Nephron progenitor cell (in vitro differentiated cells): ENCODE results near the gene ATG10.
A peak's percentile ranks its signal among the peaks of the same experiment; 100 is the strongest.
"Not testable (repeated sequence)": the region's sequence is repeated elsewhere in the genome, so short reads cannot be mapped to it uniquely, and the experiment has no call there.

Experiments
- DNase-seq: peaks from one replicate; pipeline ENCODE4 v3.0.0; 2021
- H3K27ac Mint-ChIP-seq: 2 replicates; pipeline ENCODE4 v1.8.0; 2021; ENCODE audit warnings: mild to moderate bottlenecking, moderate library complexity, mixed read lengths
- H3K27me3 Mint-ChIP-seq: 2 replicates; pipeline ENCODE4 v1.8.0; 2021; ENCODE audit warnings: mild to moderate bottlenecking, low read depth, mixed read lengths; ENCODE audit not compliant: poor library complexity
- H3K36me3 Mint-ChIP-seq: 2 replicates; pipeline ENCODE4 v1.8.0; 2021; ENCODE audit warnings: low read depth, mixed read lengths
- H3K4me1 Mint-ChIP-seq: 2 replicates; pipeline ENCODE4 v1.8.0; 2021; ENCODE audit warnings: mixed read lengths
- H3K4me3 Mint-ChIP-seq: 2 replicates; pipeline ENCODE4 v1.8.0; 2021; ENCODE audit warnings: mild to moderate bottlenecking, moderate library complexity, mixed read lengths
- H3K9me3 Mint-ChIP-seq: 2 replicates; pipeline ENCODE4 v1.8.0; 2021; ENCODE audit warnings: mild to moderate bottlenecking, moderate library complexity, mixed read lengths
- CTCF ChIP-seq: fragments of 200-600 bp; sonication (generic); IDR thresholded peaks from 2 replicates; pipeline ENCODE4 v1.5.0; 2021; ENCODE audit warnings: antibody characterized with exemption

ATG10 gene

GRCh38 chr5:82011761-82012160 lies 39.9 kb downstream of the ATG10 start:
- Mint-ChIP-seq H3K27me3 (no peaks in the 10 kb centered on the region), H3K9me3 (peaks cover 34% of the 10 kb centered on the region), H3K4me3 (no peak overlapping the region), H3K27ac (no peak overlapping the region), H3K36me3 (peaks cover 59% of the 10 kb centered on the region), H3K4me1 (no peaks in the 10 kb centered on the region)
- TF ChIP-seq CTCF, result no peak
- no peak for DNase-seq

- not testable (repeated sequence) for H3K27me3 Mint-ChIP-seq, H3K27ac Mint-ChIP-seq
Measured at GRCh38 chr5:82014644-82015043, 42.8 kb downstream of the ATG10 start.

GRCh38 chr5:82018462-82018861 lies 46.6 kb downstream of the ATG10 start:
- no peak for TF ChIP-seq CTCF
- H3K27ac Mint-ChIP-seq, result peak overlapping the region; percentile 43
- no peak for DNase-seq

More at GRCh38 chr5:82014644-82015043, 42.8 kb downstream of the ATG10 start:
- not testable (repeated sequence) for H3K4me3 Mint-ChIP-seq, DNase-seq
- Mint-ChIP-seq H3K9me3 (peaks cover 40% of the 10 kb centered on the region), H3K36me3 (peaks cover 69% of the 10 kb centered on the region), H3K4me1 (peaks cover 19% of the 10 kb centered on the region)

GRCh38 chr5:82019342-82020138 lies 47.7 kb downstream of the ATG10 start:
- no peak for DNase-seq
- Mint-ChIP-seq H3K27me3 (peaks cover 4% of the 10 kb centered on the region), H3K9me3 (peaks cover 27% of the 10 kb centered on the region), H3K27ac (no peak overlapping the region), H3K4me1 (peaks cover 25% of the 10 kb centered on the region), H3K4me3 (no peak overlapping the region), H3K36me3 (peaks cover 37% of the 10 kb centered on the region)
- TF ChIP-seq CTCF, result no peak

More at GRCh38 chr5:82018462-82018861, 46.6 kb downstream of the ATG10 start:
- Mint-ChIP-seq H3K36me3 (peaks cover 45% of the 10 kb centered on the region), H3K27me3 (peaks cover 4% of the 10 kb centered on the region), H3K4me1 (peaks cover 25% of the 10 kb centered on the region), H3K9me3 (peaks cover 34% of the 10 kb centered on the region), H3K4me3 (no peak overlapping the region)

- DNase-seq, result no peak
- H3K4me1 Mint-ChIP-seq, result peaks cover 25% of the 10 kb centered on the region
- no peak overlapping the region for H3K27ac Mint-ChIP-seq
- no peak for TF ChIP-seq CTCF
- H3K27me3 Mint-ChIP-seq, result no peaks in the 10 kb centered on the region
- no peak overlapping the region for H3K4me3 Mint-ChIP-seq
- peaks cover 10% of the 10 kb centered on the region for H3K36me3 Mint-ChIP-seq
- H3K9me3 Mint-ChIP-seq, result no peaks in the 10 kb centered on the region
Measured at GRCh38 chr5:82022499-82022898, 50.7 kb downstream of the ATG10 start.

- Mint-ChIP-seq H3K36me3 (peaks cover under 1% of the 10 kb centered on the region), H3K27ac (no peak overlapping the region), H3K9me3 (no peaks in the 10 kb centered on the region), H3K4me3 (no peak overlapping the region), H3K27me3 (no peaks in the 10 kb centered on the region), H3K4me1 (peaks cover 15% of the 10 kb centered on the region)
- no peak for TF ChIP-seq CTCF
- no peak for DNase-seq
Measured at GRCh38 chr5:82023644-82024043, 51.8 kb downstream of the ATG10 start.
